ENCODE results near the gene COL4A5. TPM values are rescaled to one million over a fixed set of nuclear protein-coding genes. Genes with fewer than 3 reads are reported as not detected.

The COL4A5 gene
- total RNA-seq, 1 donor: 47.1 TPM

- DNase-seq (ENCODE audit: low read depth): no peak
- no peak for TF ChIP-seq CTCF (IDR thresholded peaks at IDR 0.05; ENCODE audit: insufficient read depth, low read depth, low read length)
- no peak overlapping the region for H3K4me3 ChIP-seq (ENCODE audit: low read depth, low read length)
Measured at GRCh38 chrX:108485960-108486359, 46.3 kb downstream of the COL4A5 start.

GRCh38 chrX:108494406-108495090 lies 54.9 kb downstream of the COL4A5 start:
- no peak for TF ChIP-seq CTCF (IDR thresholded peaks at IDR 0.05; ENCODE audit: insufficient read depth, low read depth, low read length)
- DNase-seq (ENCODE audit: low read depth): peak; percentile 14
- H3K4me3 ChIP-seq (ENCODE audit: low read depth, low read length): no peak overlapping the region

GRCh38 chrX:108511721-108512120 lies 72.1 kb downstream of the COL4A5 start:
- DNase-seq (ENCODE audit: low read depth): peak; percentile 48
- H3K4me3 ChIP-seq (ENCODE audit: low read depth, low read length): no peak overlapping the region
- TF ChIP-seq CTCF (IDR thresholded peaks at IDR 0.05; ENCODE audit: insufficient read depth, low read depth, low read length): no peak

- DNase-seq (ENCODE audit: low read depth): peak; percentile 84
- TF ChIP-seq CTCF (IDR thresholded peaks at IDR 0.05; ENCODE audit: insufficient read depth, low read depth, low read length): no peak
Measured at GRCh38 chrX:108516184-108516583, 76.5 kb downstream of the COL4A5 start.

GRCh38 chrX:108527724-108528123 lies 88.1 kb downstream of the COL4A5 start:
- TF ChIP-seq CTCF (IDR thresholded peaks at IDR 0.05; ENCODE audit: insufficient read depth, low read depth, low read length): no peak
- H3K4me3 ChIP-seq (ENCODE audit: low read depth, low read length): no peak overlapping the region
- DNase-seq (ENCODE audit: low read depth): no peak

More at GRCh38 chrX:108516184-108516583, 76.5 kb downstream of the COL4A5 start:
- H3K4me3 ChIP-seq (ENCODE audit: low read depth, low read length): no peak overlapping the region

- TF ChIP-seq CTCF (IDR thresholded peaks at IDR 0.05; ENCODE audit: insufficient read depth, low read depth, low read length): peak; percentile 66
- H3K4me3 ChIP-seq (ENCODE audit: low read depth, low read length): no peak overlapping the region
- DNase-seq (ENCODE audit: low read depth): peak; percentile 52
Measured at GRCh38 chrX:108537005-108537404, 97.4 kb downstream of the COL4A5 start.

GRCh38 chrX:108541286-108541685 lies 101.6 kb downstream of the COL4A5 start:
- no peak for TF ChIP-seq CTCF (IDR thresholded peaks at IDR 0.05; ENCODE audit: insufficient read depth, low read depth, low read length)
- no peak overlapping the region for H3K4me3 ChIP-seq (ENCODE audit: low read depth, low read length)
- no peak for DNase-seq (ENCODE audit: low read depth)

Data from fibroblast of villous mesenchyme (primary cell).